ENCODE measurements around the gene RRBP1.

The RRBP1 gene

GRCh38 chr20:17694767-17695166 lies 12.7 kb upstream of the RRBP1 start:
- ATAC-seq: no peak
- no peak overlapping the region for H3K27ac Mint-ChIP-seq
- H3K9me3 Mint-ChIP-seq: peaks cover 0 to 7% of the 10 kb centered on the region in 2 donors

GRCh38 chr20:17693444-17694001 lies 11.5 kb upstream of the RRBP1 start:
- peaks cover 0 to 7% of the 10 kb centered on the region in 2 donors for H3K9me3 Mint-ChIP-seq
- H3K4me3 Mint-ChIP-seq: no peak overlapping the region
- H3K27ac Mint-ChIP-seq: no peak overlapping the region
- DNase-seq (no peak), ATAC-seq (no peak)
- peaks cover 38% of the 10 kb centered on the region for H3K27me3 Mint-ChIP-seq
- H3K4me1 Mint-ChIP-seq: no peaks in the 10 kb centered on the region

More at GRCh38 chr20:17694767-17695166, 12.7 kb upstream of the RRBP1 start:
- Mint-ChIP-seq H3K4me3 (no peak overlapping the region), H3K4me1 (no peaks in the 10 kb centered on the region), H3K27me3 (peaks cover 38% of the 10 kb centered on the region)
- DNase-seq: no peak

- ATAC-seq: no peak
- no peaks in the 10 kb centered on the region for H3K4me1 Mint-ChIP-seq
- no peak overlapping the region for H3K27ac Mint-ChIP-seq
- no peak overlapping the region for H3K4me3 Mint-ChIP-seq
- H3K9me3 Mint-ChIP-seq: peaks cover 0 to 7% of the 10 kb centered on the region in 2 donors
- no peak for DNase-seq
- peaks cover 51% of the 10 kb centered on the region for H3K27me3 Mint-ChIP-seq
Observed at GRCh38 chr20:17691758-17692157, 9.7 kb upstream of the RRBP1 start.

DNA sequence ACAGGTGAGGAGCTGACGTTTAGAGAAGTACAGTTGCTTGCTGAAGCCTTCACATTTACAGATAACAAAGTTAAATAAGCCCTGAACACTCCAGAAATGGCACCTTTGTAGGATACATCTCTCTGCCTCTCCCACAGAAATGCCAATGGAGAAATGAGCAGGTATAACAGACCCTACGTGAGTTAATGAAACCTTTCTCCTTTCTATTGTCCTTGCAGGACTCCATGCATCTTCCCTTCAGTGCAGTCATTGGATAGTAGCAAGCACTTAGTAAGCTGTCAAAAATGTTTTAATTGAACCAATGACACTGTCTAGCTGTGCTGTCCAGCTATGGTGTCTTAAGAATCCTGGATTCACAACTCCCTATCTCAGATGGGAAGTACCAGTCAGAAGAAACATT lies 8.1 kb upstream of the RRBP1 start:
- Mint-ChIP-seq H3K9me3 (no peaks in the 10 kb centered on the region), H3K4me1 (no peaks in the 10 kb centered on the region), H3K27me3 (peaks cover 66% of the 10 kb centered on the region), H3K27ac (no peak overlapping the region), H3K4me3 (no peak overlapping the region)
- DNase-seq (no peak), ATAC-seq (no peak)

GRCh38 chr20:17688965-17689364 lies 6.9 kb upstream of the RRBP1 start:
- no peak overlapping the region for H3K4me3 Mint-ChIP-seq
- H3K27ac Mint-ChIP-seq: no peak overlapping the region
- no peaks in the 10 kb centered on the region for H3K4me1 Mint-ChIP-seq
- no peaks in the 10 kb centered on the region for H3K9me3 Mint-ChIP-seq
- DNase-seq (no peak), ATAC-seq (no peak)
- peaks cover 73% of the 10 kb centered on the region for H3K27me3 Mint-ChIP-seq

DNA sequence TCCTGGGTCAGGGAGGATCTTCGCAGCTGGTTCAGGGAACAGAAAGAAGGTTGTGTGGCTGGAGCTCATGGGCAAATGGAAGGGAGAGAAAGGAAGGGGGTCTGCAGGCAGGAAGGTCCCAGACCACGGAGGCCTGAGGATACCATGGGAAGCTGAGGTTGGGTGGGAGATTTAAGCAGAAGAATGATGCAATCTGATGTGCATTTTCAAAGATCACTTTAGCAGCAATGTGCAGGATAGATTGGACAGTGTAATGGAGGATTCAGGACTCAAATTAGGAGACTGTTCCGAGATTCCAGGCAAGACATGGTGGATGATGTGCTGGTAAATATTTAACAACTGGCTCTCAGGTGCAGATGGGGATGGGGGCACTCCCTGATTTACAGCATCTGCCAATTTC lies 5.8 kb upstream of the RRBP1 start:
- peaks cover 74% of the 10 kb centered on the region for H3K27me3 Mint-ChIP-seq
- no peak overlapping the region for H3K4me3 Mint-ChIP-seq

DNA sequence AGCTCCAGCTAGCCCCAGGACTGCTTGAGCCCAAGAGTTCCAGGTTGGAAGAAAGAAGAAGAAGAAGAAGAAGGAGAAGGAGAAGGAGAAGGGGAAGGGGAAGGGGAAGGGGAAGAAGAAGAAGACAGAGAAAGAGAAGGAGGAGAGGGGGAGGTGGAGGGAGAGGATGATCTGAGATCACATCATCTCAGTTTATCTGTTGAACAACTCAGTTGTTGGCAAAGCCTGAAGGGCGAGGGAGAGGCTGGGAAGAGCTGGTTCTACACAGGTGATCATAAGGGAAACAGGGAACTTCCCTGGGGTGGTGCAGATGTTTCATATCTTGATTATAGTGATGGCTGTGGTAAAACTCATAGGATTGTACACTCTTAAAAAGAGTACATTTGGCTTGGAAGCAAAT lies 3.1 kb upstream of the RRBP1 start:
- no peak overlapping the region for H3K4me3 Mint-ChIP-seq
- H3K4me1 Mint-ChIP-seq: peaks cover 18% of the 10 kb centered on the region
- H3K27me3 Mint-ChIP-seq: peaks cover 50% of the 10 kb centered on the region
- H3K9me3 Mint-ChIP-seq: no peaks in the 10 kb centered on the region
- ATAC-seq: no peak
- DNase-seq: no peak
- H3K27ac Mint-ChIP-seq: no peak overlapping the region

More for the DNA sequence above, 5.8 kb upstream of the RRBP1 start:
- no peak overlapping the region for H3K27ac Mint-ChIP-seq
- peaks cover 7% of the 10 kb centered on the region for H3K4me1 Mint-ChIP-seq
- no peak for ATAC-seq
- no peak for DNase-seq
- no peaks in the 10 kb centered on the region for H3K9me3 Mint-ChIP-seq

DNA sequence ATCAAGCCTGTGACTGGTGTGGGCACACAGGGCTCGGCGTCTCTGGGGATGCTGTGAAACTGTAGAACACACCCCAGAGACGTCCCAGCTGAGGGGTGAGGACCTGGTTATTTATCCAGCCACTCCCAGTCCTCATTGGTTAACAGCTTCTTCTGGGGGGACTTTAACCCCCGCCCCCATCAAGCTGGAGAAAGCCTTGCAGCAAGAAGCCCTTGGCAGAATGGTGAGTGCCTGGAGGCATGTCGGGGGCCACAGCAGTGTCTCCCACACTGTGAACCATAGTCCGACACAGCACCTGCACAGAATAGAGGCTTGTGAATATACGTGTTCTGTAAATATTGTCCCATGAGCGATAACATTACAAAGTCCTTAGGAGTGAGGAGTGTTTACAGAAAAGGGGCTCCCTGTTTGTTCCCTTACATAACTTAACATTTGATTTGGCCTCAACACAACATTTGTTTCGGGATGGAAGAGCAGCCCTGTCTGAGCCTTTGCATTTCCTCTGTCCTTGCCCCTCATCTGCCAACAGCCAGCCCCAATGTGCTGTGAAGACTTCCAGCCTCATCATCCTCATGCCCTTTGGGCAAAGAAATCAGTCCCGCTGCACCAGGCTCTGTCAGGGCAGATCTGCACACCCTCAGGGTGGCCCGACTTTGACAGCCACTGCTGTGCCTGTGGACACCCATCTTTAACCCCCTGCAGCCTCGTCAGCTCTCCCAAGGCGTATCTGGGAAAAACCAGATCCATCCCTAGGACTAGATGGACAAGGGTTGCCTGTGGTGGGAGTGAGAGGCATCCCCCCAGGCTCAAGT lies 2.2 kb upstream of the RRBP1 start:
- Mint-ChIP-seq H3K27me3 (peaks cover 48% of the 10 kb centered on the region), H3K9me3 (no peaks in the 10 kb centered on the region), H3K27ac (no peak overlapping the region), H3K4me3 (no peak overlapping the region), H3K4me1 (peaks cover 26% of the 10 kb centered on the region)
- no peak for DNase-seq
- no peak for ATAC-seq

DNA sequence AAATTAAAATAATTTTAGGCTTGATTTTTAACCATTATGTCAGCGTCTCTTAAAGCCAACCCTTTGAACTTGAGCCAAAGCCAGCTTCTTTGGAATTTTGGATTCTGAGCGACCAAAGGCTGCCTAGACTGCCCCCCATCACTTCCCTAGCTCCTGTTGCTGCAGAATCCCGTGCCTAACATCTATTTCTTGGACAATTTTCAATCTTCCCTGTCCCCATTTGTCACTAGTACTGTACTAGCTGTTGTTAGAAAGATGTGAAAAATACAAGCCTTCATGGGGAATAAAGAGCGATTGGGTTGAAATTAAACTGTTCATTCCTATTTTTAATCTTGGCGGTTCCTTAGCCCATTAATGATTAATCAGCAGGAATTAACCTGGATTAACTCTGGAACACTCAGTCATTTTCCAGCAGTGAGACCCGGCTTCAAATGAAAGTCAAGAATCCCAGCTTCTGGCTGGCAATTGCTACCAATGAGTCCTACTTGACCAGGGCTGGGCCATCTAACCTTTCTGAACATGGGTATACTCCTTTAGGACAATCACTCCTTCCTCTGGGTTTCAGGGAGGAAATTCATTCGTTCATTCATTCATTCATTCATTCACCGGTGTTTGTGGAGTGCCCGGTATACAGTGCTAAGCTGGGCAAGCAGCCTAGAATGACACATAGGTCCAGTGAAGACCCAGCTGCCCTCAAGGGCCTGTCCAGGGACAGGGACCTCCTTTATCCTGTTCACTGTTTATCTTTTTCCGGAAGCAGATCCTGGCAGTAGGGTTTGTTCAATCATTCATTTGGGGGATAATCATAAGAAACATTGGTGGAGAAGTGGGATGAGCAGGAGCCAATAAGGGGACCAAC lies 1.4 kb upstream of the RRBP1 start:
- Mint-ChIP-seq H3K4me3 (peak overlapping the region in 1 of 2 donors; percentile 31), H3K27me3 (peaks cover 48% of the 10 kb centered on the region), H3K27ac (no peak overlapping the region), H3K4me1 (peaks cover 26% of the 10 kb centered on the region), H3K9me3 (no peaks in the 10 kb centered on the region)
- DNase-seq (no peak), ATAC-seq (no peak)

DNA sequence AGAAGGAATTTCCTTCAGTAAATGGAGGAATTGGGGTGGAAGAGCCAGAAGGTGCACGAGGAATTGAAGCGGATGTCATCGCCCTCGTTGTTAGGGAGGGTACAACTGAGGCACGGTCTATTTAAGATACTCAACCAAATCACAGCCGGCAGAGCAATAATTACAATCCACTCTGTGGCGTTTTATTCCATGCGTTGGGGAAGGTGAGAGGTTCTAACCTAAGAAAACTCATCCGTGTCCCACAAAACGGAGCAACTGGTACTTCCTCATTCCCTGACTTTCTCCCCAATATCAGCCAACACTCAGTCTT lies 802 bp upstream of the RRBP1 start:
- H3K4me3 Mint-ChIP-seq: peak overlapping the region; percentile 67 to 73
- ATAC-seq: no peak
- peaks cover 46% of the 10 kb centered on the region for H3K27me3 Mint-ChIP-seq
- H3K4me1 Mint-ChIP-seq: peaks cover 26% of the 10 kb centered on the region
- H3K27ac Mint-ChIP-seq: peak overlapping the region in 1 of 2 donors; percentile 51
- no peaks in the 10 kb centered on the region for H3K9me3 Mint-ChIP-seq
- DNase-seq: no peak

DNA sequence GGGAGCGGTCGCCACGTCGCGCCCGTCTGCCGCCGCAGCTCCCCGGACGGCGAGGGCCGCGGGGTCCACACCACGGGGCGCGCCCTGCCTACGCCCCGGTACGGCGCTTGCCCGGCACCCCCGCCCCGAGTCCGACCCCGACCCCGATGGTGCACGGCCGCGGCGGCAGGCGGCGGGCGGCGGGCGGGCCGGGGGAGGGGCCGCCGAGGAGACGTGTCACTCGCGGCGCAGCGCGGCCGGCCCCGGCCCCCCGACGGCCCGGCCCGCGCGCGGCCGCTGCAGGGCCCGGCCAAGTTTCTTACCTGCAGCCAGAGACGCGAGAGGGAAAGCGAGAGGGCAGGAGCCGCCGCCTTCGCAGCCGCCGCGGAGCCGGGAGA lies 328 bp downstream of the RRBP1 start:
- DNase-seq (no peak), ATAC-seq (peak; percentile 25)
- Mint-ChIP-seq H3K27ac (peak overlapping the region in 1 of 2 donors; percentile 87), H3K4me1 (peaks cover 26% of the 10 kb centered on the region), H3K9me3 (no peaks in the 10 kb centered on the region), H3K27me3 (peaks cover 35% of the 10 kb centered on the region), H3K4me3 (peak overlapping the region; percentile 73 to 83)

DNA sequence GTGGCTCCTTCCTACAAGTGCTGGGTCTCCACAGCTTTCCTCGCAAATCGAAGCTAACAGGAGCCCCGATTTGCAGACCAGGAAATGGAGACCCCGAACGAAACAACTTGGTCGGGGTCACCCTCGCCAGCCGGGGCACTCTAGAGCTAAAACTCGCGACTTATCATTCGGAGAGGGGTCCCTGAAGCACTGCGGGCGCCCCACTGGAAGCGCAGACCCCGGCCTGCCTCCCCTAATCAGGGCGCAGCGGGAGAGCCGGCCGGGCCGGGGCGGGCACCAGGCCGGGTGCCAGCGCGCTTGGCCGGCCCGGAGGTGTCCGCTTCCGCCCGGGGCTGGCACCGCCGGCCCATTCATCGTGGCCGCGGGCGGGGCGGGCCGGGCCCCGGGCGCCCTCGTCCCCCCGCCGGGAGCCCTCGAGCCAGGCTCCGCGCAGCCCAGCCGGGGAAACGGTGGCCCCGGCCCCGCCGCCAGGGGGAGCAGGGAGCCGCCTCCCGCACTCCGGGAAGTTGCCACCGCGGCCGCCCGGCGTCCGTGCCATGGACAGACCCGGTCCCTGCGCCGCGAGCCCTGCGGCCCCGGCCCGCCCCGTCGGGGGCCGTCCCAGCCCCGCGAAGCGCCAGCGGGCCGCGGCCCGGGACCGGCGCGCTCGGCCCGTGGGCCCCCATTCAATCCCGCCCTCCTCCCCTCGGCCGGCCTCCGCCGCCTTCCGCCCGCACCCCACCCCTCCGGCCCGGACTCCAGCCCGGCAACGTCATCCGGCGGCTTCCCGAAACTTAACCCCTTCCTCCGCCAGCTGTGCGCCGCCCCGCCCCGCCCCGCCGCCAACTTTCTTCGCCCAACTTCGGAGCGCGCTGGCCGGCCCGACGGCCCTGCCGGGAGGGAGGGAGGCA lies 961 bp downstream of the RRBP1 start:
- H3K4me1 Mint-ChIP-seq: peaks cover 26% of the 10 kb centered on the region
- peaks cover 28% of the 10 kb centered on the region for H3K27me3 Mint-ChIP-seq
- DNase-seq (peak; percentile 80 to 84), ATAC-seq (peak; percentile 55)
- H3K27ac Mint-ChIP-seq: peak overlapping the region in 1 of 2 donors; percentile 74
- peak overlapping the region; percentile 81 for H3K4me3 Mint-ChIP-seq
- H3K9me3 Mint-ChIP-seq: no peaks in the 10 kb centered on the region

DNA sequence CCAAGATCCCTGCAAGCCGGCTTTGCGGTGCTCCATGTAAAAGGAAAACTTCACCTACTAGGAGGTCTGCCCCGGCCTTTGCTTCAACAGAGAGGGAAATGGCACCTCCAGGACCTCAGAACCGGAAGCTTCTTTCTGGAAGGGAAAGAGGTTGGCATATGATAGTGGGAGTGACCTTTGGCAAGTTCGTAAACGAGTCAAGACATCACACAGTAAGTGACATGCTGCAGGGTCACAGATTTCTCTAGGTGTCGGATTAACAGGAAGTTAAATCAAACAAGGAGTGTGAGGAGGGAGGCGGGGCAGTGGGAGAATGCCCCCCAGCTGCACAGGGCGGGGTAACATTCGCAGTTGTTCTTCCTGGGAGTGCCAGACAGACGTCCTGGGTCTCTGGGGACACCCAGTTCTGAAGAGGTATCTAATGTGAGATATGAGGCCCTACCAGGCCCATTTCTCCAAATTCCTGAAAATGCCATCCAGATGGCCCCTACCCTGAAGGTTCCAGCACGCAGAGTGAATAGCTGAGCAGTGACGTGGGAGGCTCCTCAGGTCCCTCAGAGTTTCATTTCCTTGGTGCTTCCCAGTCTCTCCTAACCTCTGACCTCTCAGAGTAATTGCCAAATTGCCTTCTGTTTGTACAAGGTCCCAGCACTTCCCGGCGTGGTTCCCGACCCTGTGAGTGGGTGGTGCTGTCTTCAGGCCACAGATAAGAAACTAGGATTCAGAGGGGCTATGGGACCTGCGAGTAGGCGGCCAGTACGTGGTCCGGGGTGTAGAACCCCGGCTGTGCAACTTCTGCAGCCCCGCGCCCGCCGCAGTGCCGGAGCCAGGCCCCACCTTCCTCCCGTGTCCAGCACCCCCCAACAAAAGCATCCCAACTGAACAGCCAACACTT lies 1.9 kb downstream of the RRBP1 start:
- ATAC-seq: no peak
- peaks cover 20% of the 10 kb centered on the region for H3K27me3 Mint-ChIP-seq
- DNase-seq: no peak
- H3K4me1 Mint-ChIP-seq: peaks cover 26% of the 10 kb centered on the region
- H3K4me3 Mint-ChIP-seq: peak overlapping the region; percentile 81
- no peaks in the 10 kb centered on the region for H3K9me3 Mint-ChIP-seq
- H3K27ac Mint-ChIP-seq: peak overlapping the region; percentile 58 to 74

DNA sequence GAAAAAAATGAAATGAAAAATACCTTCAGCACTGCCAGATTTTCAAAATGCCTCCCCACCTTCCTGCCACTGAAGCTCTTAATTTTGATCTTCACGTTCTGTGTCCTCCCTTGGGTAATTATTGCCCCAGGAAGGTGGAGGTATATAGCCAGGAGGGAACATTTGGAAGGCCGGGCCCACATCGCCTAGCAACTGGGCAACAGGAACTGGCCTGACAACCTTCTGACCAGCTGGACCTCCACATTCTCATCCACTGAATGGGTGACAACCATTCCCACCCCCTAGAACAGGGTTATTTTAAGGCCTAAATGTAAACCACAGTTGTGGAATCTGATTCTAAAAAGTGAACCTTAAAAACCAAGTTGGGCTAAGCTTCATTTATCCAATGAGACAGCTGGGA lies 3.2 kb downstream of the RRBP1 start:
- Mint-ChIP-seq H3K9me3 (no peaks in the 10 kb centered on the region), H3K27me3 (peaks cover 7% of the 10 kb centered on the region), H3K27ac (no peak overlapping the region), H3K4me1 (peaks cover 29% of the 10 kb centered on the region), H3K4me3 (no peak overlapping the region)
- DNase-seq: no peak
- no peak for ATAC-seq

All from stimulated activated naive CD8-positive, alpha-beta T cell treated with anti-CD3 and anti-CD28 coated beads, Interleukin-15, amount 100 ng/mL, for 72 hours (primary cell).